ENCODE results near the gene TMEM82. TPM values are rescaled to one million over a fixed set of nuclear protein-coding genes. Genes with fewer than 3 reads are reported as not detected.

The TMEM82 gene
- total RNA-seq, 1 experiment from 2014 or later: not detected

DNA sequence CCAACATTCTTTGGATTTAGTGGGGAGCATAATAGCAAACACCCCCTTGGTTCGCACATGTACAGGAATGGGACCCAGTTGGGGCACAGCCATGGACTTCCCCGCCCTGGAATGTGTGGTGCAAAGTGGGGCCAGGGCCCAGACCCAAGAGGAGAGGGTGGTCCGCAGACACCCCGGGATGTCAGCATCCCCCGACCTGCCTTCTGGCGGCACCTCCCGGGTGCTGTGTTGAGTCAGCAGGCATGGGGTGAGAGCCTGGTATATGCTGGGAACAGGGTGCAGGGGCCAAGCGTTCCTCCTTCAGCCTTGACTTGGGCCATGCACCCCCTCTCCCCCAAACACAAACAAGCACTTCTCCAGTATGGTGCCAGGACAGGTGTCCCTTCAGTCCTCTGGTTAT, 43.4 kb downstream of the TMEM82 start:
- DNase-seq (ENCODE audit: low spot score): no peak

DNA sequence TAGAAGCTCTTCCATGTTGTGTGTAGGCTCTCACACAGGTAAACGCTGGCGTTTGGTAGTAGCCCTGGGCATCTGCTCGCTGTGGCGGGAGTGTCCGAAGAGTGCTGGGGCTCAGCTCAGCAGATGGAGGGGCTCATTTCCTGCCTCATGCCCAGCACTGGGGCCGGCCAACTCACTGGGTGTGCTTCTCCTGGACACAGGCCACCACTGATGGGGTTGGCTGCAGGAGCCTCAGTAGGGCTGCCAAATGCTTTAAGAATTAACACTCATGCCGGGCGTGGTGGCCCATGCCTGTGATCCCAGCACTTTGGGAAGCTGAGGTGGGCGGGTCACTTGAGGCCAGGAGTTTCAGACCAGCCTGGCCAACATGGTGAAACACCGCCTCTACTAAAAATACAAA, 44.3 kb downstream of the TMEM82 start:
- DNase-seq (ENCODE audit: low spot score): no peak

DNA sequence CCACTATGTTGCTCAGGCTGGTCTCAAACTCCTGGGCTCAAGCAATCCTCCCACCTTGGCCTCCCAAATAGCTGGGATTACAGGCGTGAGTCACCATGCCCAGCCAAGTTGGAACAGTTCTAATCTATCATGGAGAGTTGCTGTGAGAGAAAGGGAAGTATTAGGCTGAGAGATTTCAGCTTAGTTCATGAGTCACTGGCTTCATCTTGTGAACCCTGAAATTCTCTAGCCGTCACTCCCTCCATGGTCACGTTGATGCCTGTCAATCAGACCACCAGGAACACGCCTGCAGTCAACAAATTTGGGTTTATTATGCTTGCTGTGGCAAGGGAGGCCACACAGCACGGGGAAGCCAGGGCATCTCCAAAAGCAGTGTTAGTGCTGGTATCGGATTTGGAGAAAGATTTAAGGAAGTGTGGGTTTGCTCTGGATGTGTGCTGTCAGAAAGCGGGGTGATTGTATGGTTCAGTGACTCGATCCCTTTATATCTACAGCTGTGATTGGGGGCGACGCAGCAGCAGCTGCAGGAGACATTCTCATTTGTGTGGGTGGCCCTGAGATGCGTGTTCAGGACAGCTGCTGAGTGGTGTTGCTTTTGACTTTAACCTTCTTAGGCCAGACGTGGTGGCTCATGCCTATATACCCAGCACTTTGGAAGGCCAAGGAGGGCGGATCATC, 46.5 kb downstream of the TMEM82 start:
- DNase-seq (ENCODE audit: low spot score): peak; percentile 46

DNA sequence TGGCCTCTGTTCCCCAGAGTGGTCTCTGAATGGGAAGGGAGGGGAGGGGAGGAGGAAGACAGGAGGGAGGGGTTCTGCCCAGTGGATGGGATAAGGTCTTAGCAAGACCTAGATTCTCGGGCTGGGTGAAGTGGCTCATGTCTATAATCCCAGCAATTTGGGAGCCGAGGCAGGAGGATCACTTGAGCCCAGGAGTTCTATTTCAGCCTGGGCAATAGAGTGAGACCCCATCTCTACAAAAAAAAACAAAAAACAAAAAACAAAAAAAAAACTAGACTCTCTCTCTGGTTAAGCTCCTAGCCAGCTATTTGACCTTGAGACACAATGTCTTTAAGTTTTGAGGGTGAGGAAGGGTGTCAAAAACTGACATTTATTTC, 53.8 kb downstream of the TMEM82 start:
- no peak for DNase-seq (ENCODE audit: low spot score)

Other genes starting within 250 kb of the TMEM82 start
- gene CASP9, start 218.3 kb upstream of the TMEM82 start, total RNA-seq (2014; rRNA removed; shearing (Covaris generic)): 10.3 and 17.0 TPM in 2 replicates
- gene DNAJC16, start 215.7 kb upstream of the TMEM82 start, total RNA-seq (2014; rRNA removed; shearing (Covaris generic)): 8.1 and 15.2 TPM in 2 replicates
- gene AGMAT, start 157.4 kb upstream of the TMEM82 start, total RNA-seq (2014; rRNA removed; shearing (Covaris generic)): not detected in 2 replicates
- gene DDI2, start 125.0 kb upstream of the TMEM82 start, total RNA-seq (2014; rRNA removed; shearing (Covaris generic)): 4.5 and 5.2 TPM in 2 replicates
- 13.4 and 18.6 TPM in 2 replicates for gene PLEKHM2, start 58.2 kb upstream of the TMEM82 start, total RNA-seq (2014; rRNA removed; shearing (Covaris generic))
- 0.10 and 0.47 TPM in 2 replicates for gene SLC25A34, start 6.2 kb upstream of the TMEM82 start, total RNA-seq (2014; rRNA removed; shearing (Covaris generic))
- 33.0 and 38.9 TPM in 2 replicates for gene FBLIM1, start 16.3 kb downstream of the TMEM82 start, total RNA-seq (2014; rRNA removed; shearing (Covaris generic))
- gene UQCRHL, start 65.2 kb downstream of the TMEM82 start, total RNA-seq (2014; rRNA removed; shearing (Covaris generic)): 4.9 and 6.0 TPM in 2 replicates
- 8.0 and 8.3 TPM in 2 replicates for gene SPEN, start 105.2 kb downstream of the TMEM82 start, total RNA-seq (2014; rRNA removed; shearing (Covaris generic))
- 17.5 and 30.5 TPM in 2 replicates for gene ZBTB17, start 233.6 kb downstream of the TMEM82 start, total RNA-seq (2014; rRNA removed; shearing (Covaris generic))

All from H4 (cell line).